Activated CD4-positive, alpha-beta T cell treated with anti-CD3 and anti-CD28 coated beads, Interleukin-10, Interleukin-2, amounts not matched to agents 100 ng/mL and 50 ng/mL, durations not matched to agents 16 hours and 8 hours (primary cell): ENCODE measurements around the gene AHNAK2.
"Not testable (repeated sequence)": the region's sequence is repeated elsewhere in the genome, so short reads cannot be mapped to it uniquely, and the experiment has no call there.

Experiments used
- DNase-seq: peaks from one replicate; pipeline ENCODE4 v3.0.0-alpha.2; 2020

The AHNAK2 gene

DNA sequence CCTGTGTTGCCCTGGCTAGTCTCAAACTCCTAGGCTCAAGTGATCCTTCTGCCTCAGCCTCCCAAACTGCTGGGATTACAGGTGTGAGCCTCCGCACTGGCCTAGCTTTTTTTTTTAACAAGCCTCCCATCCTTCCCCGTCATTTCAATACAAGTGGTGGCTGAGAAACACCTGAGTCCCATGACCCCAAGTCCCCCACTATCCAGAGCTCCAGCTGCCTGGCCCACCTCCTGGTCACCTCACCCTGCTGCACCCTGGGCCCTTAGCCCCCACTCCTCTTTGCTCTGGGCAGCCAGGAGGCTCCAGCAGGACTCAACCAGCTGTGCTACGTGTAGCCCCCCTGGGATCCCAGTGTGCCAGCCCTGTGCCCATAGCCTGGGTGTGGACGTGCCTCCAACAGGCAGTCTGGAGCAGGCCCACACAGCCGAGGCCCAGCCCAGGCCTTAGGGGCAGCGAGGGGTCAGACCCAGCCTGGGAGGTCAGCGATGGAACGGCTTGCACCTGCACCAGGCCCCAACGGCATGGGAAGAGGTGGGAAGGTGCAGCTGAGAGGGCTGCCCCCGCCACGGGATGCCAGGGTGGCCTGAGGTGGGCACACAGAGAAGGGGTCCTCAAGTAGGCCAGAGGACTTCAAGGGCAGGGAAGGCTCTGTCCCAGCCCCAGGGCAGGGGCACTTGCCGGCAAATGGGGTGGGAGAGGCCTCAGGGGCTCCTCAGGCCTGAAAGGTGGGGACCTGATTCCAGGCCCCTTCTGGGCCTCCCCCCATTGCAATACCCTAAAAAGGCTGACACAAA, 6.5 kb downstream of the AHNAK2 start:
- DNase-seq, result no peak

DNA sequence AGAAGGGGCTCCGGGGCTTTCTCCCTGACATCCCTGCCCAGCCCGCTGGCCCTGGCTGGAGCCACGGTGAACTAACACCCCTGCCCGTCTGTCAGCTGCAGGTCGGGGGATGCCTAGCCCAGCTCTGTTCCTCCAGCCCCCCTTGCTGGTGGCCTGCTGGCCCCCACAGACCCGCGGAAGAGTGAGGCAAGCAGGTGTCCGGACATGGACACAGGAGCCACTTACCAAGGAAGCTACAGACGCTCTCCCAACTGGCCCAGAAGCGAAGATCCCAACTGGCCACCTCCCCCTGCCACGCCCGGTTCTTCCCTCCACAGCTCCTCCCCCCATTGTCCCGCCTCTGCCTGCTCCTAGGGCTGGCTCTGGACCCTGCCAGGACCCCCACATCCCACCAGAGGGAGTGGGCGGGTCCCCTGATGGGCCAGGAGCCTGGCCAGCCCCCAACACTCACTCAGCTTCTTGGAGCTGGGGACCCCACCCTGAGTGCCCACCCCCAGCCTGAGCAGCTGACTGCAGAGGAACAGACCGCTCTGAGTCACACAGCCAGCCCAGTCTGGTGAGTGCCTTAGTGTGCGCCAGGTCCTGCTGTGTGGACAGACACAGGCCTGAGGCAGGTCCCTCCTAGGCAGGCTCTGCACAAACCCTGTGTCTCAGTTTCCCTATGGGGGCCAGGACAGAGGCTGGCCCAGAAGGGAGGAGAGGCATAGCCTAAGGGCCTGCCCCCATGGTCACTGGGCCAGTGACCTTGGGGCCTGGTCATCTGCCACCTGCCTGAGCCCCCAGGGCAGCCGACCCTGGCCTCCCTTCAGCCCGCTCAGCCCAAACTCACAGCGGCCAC, 7.7 kb downstream of the AHNAK2 start:
- DNase-seq, result no peak

DNA sequence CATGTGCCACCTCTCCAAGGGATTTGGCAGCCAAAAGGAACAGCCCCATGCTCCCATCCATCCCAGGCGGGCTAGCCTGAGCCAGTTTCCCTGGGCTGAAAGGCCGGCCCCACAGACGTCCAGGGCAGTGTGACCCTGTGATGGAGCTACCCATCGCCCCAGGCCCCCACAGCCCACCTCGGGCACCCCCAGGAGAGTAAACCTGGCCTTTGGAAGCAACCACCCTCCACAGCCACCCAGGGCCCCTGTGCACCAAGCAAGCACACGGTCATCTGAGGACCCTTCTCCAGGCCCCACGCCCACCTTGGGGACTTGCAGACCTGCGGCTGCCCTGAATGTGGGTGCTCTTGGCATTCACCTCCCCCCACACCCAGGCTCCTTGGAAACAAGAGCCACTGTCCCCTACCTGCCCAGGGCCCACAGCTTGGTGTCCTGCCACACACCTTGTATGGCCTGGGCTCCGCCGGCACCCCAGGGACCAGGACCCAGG, 8.4 kb downstream of the AHNAK2 start:
- DNase-seq, result no peak

DNA sequence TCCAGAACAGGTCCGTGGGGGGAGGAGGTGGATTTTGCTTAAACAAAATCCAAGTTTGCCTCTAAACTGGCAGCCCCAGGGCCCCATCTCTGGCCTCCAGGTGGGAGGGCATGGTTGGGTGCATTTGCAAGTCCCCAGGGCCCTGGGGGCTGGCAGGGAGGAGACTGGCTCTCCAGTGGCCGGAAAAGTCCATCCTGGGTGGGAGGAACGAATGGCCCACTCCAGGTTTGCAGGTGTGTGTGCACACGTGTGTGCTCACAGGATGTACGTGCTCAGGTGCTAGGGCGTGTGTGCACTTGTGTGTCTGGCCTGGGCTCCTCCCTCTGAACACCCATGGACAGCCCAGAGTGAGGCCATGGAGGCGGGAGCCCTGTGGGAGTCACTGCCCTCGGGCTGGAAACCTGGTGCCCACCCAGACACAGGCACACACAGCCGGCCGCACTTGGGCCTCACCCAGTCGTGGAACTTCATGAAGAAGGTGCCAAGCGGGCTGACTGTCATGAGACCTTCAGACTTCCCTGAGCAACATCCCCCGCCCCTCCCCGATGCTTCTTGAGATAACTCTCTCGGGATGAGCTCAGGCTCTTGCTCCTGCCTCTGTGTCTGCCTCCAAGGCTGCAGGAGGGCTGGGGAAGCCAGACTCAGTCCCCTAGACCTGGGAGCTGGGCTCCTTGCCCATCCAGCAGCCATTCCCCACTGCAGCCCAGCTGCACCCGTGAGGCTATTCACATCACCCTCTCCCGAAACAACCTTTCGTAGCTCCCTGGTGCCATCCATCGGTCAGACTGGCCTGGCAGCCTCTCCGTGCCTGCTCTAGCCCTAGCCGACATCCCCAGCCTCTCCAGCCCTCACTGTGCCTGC, 9.4 kb downstream of the AHNAK2 start:
- DNase-seq, result no peak

DNA sequence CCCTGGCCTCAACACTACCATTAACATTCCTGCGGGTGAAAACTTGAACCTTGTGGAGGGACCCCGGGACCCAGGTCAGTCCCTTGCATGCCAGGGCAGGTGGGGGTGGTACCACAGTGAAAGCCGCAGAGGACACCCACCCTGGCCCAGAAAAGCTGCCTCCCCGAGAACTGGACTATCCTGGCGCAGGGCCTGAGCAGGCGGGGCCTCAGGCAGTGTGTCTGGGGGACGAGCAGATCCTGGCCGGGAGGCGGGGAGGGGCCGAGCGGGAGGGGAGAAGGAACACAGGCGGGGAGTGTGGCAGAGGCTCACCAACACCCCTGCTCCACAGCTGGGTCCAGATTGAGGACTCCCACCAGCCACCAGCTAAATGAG, 10.0 kb downstream of the AHNAK2 start:
- DNase-seq, result no peak

DNA sequence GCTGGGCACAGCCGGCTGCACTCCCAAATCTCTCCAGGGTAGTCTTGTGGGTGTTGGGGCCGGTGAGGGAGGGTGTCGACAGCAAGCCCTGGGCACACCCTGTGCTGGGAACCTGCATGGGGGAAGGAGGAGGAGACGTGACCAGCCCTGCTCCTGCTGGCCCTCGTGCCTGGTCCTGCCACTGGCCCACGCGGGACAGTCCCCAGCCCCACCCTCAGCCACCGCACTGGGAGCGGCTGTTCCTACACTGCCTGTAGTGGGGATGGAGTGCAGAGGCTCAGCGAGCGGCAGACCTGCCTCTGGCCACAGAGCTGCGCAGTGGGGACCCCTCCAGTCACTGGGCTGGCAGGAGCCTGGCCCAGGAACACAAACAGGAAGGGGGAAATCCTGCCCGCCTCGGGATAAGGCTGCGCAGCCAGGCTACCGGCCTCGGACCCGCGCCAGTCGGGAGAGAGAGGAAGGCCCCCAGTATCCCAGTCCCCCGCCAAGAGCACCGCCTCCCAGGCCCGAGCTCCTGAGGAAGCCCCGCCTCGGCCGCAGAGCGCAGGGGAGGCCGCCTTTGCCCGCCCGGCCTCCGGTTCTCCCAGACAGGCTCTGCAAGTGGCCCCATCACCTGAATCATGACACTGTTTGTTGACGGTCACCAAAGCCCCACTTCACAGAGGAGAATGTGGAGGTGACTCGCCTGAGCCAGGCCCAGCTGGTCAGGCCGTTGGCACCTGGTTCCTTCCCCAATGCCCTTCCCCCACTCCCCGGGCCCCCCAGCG, 10.6 kb downstream of the AHNAK2 start:
- DNase-seq, result no peak

DNA sequence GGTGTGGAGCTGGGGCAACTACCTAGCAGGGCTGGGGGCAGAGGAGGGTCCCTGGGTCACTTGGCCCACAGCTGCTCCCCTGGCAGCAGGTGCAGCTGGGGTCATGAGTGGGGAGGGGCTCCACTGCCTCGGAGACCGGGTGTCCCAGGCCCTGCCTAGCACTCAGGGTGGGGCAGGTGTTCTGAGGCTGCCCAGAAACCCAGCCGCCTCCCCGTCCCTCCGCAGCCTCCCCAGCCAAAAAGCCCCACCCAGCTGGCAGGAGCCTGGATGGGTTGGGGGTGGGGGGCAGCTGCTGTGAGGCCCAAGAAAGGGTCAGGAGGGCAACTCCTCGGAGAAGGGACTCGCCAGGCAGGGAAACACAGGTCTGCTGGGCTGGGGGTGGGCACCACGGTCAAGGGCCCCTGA, 11.2 kb downstream of the AHNAK2 start:
- no peak for DNase-seq

DNA sequence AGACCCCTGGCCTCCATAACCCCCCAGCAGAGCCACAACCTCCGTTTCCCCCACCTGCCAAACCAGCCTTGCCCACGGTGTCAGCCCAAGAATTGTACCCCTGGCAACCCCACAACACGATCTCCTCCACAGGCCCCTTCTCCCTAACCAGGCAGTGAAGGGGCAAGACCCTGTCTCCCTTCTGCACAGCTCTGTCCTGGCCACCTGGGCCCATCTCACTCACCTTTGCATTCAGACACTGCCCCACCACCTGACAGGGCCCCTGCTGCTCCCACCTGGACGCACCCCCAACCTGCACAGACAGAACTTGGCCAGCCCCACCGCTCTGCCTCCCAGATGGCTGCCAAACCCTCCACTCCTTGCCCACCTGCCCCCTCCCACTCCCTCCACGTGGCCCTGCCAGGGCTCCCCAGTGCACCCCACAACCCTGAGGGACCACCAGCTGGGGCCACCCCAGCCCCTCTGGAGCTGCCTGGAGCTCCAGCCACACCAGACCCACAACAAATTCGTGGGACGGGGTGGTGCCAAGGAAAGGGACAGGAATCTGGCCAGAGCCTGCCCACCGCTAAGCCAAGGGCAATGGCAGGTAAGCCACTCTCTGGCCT, 11.8 kb downstream of the AHNAK2 start:
- DNase-seq, result no peak

DNA sequence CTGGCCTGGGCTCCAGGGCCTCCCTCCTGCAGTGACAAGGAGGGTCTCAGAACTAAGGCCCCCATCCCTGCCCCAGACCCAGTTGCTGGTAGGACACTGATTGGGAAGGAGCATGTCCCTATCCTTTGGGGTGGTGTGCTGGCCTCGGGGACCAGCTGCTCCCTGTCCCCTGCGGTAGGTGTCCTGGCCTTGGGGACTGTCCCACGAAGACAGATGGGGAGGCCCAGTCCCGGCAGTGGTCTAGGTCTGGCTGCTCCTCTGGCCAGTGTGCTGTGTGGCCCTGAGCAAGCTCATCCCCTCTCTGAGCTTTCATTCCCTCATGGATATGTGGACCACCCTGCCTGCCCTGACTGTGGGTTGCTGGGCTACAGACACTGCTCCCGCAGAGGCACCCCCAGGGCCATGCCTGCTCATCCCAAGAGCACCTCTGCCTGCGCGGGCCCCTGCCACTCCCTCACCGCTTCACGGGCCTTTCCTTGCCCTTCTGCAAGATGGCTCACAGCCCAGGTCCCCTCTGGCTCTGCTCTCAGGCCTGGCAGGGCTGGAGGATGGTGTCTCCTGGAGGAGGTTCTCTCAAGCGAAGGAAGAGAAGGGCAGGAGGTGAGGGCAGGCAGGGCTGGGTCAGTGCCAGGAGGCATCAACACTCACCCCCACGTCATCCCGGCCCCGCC, 12.5 kb downstream of the AHNAK2 start:
- DNase-seq, result no peak

DNA sequence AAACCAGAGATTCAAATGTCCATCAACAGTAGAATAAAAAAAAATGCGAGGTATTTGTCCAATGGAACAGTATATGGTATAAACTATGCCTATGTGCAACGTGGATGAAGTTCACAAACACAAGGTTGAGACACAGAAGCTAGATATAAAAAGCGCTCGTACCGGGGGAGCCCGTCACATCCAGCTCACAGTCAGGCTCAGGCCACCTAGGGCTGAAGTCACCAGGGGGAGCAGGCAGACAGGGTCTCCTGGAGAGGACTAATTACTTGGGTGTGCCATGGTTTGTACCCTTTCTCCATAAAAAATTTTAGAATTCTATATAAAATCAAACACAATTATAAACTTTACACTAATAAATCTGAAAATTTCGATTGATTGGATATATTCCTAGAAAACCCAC, 13.6 kb downstream of the AHNAK2 start:
- no peak for DNase-seq

DNA sequence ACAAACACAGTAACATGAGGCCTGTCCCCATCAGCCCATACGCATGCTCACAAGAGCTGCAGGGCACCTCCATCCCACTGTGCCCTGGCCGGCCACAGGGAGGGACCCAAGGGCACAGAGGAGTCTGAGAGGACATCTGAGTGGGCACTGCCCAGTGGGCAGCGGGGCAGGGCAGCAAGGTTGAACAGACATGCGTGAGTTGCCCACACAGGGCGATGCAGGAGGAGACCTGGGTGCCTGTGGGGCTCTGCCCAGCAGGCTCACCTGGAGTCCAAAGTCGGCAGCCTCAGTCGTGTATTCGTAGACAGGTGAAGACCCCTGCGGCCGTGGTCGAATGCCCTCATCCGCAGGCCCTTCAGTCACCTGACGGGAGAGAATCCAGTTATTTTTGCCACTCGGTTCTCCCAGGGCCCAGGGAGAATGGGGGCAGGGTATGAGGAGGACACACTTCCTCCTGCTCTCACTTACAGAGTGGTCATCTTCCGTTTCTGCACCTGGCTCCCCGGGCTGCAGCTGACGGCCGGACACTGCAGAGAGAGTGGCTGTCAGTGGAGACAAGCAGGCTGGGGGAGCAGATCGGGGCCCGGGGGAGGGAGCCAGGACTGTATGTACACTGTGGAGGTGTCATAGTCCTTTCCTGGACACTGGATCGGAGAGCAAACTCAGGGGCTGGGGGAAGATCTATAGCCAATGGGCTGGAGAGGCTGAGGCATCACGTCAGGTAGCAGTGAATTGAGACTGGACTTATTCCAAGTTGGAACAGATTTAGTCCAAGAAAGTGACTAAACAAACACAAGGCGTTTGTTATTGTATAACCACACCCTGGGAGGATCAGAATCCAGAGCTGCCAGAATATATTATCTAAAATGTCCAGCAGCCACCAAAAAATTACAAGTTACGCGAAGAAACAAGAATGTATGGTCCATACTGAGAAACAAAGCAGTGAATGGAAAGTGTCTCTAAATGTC, 20.7 kb downstream of the AHNAK2 start:
- no peak for DNase-seq

DNA sequence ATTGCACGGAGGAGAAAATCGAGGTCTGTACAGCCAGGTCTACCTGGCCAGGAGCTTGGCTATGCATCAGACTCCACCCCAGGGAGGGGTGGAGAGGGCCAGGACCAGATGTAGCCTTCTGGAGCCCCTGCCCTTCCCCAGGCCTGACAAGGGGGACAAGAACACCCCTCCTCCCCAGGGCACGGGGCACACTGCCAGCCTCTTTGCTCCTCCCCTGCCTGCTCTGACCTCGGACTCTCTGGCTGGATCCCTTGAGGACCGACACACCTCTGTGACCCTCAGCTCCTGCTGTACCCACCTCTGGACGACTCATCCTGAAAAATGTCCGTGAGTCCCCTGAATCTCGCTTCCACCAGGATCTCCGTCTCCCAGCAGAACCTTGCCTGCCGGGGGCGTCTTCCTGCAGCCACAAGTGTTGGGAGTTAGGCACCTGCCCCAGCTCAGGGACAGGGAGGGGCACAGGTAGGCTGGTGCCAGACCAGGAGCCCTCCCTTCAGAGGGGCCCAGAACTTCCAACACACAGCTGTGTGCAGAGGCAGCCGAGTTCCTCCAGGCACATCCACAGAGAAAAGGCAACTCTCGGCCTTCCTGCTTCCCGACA, 21.8 kb downstream of the AHNAK2 start:
- no peak for DNase-seq

DNA sequence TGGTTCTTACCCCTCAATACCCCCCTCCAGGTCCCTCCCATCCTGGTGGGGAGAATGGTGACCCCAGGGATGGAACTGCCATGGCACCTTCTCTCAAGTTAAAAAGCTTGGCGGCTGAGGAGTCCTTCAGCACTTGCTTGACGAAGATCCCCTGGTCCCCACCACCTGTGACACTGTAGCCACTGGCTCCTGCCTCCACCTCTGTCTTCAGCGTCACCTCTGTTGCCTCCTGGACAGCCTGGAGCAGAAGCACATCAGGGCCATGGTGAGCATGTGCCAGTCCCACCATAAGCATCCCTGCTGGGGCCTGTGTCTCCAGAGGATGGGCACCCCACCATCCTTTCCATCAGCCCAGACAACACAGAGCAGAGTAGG, 22.8 kb downstream of the AHNAK2 start:
- no peak for DNase-seq

DNA sequence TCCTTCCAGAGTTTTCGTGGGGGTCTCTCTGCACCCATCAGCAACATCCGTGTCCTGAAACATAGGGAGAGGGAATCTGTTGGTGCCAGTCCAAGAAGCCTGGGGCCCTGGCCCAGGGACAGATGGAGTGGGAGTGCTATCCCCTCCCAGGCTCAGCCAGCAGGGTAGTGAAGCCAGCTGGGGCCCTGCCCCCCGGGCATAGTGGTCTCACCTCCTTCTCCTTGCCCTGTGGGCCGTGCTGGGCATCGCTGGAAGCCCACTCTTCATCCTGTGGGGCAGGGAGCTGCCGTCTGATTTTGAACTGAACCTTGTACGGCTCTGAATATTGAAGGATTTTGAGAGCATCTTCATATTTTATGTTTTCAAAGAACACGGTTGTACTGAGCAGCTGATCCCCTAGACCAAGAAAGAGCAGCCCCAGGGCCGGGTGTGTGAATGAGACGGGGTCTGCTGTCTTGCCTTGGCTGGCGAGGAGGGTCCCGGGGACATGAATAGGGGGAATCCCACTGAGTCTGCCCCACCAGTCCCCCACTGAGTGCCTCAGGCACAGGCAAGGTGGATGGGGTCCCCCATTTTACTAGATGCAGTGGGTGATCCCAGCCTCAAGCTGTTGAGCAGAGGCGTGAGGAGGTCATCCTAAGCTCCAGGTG, 23.3 kb downstream of the AHNAK2 start:
- DNase-seq, result no peak

DNA sequence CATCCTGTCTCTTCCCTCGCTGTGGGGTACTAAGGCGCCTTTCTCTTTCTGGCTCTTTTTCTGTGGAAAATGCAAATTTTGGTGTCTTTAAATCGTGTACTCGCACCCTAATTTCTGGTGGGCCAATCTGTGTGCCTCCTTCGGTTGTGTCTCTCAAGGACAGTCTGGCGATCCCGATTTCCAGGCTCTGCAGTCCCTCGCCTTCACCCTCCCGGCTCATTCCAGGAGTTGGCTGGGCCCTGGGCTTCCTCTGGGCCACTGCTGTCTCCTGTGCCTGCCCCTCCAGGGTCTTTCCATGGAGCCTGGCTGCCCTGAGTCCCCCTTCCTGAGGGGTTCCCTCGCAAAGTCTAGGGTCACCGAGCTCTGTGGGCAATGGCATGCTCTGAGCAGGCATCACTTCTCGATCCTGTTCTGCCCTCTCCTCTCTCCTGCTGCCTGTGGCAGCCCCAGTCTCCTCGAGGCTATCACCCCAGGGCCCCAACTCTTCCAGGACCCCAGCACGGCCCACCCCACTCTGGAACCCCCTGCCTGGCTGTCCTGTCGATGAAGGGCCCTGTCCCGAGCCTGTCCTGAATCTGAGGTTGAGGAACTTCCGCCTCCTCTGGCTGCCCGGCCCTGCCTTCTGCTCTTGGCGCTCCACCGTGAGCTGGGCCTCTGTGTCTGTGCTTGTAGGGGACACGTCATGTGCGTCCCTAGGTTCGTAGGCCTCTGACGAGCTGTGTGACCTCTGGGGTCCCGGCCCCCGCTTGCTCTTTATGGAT, 24.1 kb downstream of the AHNAK2 start:
- DNase-seq, result no peak

DNA sequence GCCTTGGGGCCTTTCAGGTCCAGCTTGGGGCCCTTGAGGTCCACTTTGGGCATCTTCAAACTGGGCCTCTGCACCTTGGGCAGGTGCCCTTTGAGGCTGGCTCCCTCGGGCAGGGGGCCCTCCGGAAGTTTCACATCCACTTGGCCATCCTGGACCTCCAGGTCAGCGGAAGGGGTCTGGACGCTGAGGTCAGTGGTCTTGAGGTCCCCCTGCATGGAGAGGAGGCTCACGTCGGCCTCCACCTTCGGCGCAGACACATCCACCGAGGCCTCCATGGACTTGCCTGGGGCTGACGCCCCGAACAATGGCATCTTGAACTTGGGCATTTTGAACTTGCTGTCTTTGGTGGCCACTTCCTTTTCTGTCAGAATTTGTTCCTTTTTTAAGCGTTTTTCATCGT, 25.1 kb downstream of the AHNAK2 start:
- no peak for DNase-seq

DNA sequence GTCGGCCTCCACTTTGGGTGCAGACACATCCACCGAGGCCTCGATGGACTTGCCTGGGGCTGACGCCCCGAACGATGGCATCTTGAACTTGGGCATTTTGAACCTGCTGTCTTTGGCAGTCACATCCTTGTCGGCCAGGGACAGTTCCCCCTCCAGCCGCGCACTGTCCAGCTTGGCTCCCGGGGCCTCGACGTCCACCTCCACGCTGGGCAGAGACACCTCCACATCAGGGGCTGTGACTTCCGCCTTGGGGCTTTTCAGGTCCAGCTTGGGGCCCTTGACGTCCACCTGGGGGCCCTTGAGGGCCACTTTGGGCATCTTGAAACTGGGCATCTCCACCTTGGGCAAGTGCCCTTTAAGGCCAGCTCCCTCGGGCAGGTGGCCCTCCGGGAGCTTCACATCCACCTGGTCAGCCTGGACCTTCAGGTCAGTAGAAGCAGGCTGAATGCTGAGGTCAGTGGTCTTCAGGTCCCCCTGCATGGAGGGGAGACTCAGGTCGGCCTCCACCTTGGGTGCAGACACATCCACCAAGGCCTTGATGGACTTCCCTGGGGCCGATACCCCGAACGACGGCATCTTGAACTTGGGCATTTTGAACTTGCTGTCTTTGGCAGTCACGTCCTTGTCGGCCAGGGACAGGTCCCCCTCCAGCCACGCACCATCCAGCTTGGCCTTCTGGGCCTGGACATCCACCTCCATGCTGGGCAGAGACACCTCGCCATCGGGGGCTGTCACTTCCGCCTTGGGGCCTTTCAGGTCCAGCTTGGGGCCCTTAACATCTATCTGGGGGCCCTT, 26.1 kb downstream of the AHNAK2 start:
- not testable (repeated sequence) for DNase-seq

DNA sequence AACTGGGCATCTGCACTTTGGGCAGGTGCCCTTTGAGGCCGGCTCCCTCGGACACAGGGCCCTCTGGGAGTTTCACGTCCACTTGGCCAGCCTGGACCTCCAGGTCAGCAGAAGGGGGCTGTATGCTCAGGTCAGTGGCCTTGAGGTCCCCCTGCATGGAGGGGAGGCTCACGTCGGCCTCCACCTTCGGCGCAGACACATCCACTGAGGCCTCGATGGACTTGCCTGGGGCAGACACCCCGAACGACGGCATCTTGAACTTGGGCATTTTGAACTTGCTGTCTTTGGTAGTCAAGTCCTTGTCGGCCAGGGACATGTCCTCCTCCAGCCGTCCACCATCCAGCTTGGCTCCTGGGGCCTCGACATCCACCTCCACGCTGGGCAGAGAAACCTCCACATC, 27.5 kb downstream of the AHNAK2 start:
- not testable (repeated sequence) for DNase-seq
